GM12878 (cell line): ENCODE results near the gene AGPAT4. TPM values are rescaled to one million over a fixed set of nuclear protein-coding genes. Genes with fewer than 3 reads are reported as not detected.

Source experiments
- ATAC-seq: fragments of 200-7000 bp; cut with Tn5 transposase; 3 replicates; pipeline ENCODE4 v1.9.1; 2020; ENCODE audit warnings: mild to moderate bottlenecking, moderate library complexity
- BruUV-seq: library from RNA; stranded (reverse); fragments of 400-500 nt; replicated peaks from 2 replicates; lab custom pipeline; 2021; lab: Mats Ljungman, UMichigan
- CTCF ChIA-PET: fragments of 300-600 bp; sonication (Branson Sonifier 250); formaldehyde crosslinking; extraction: SDS; loops from one replicate; lab custom pipeline; 2021; ENCODE audit warnings: inconsistent platforms; lab: Yijun Ruan, JAX
- POLR2A ChIA-PET: fragments of 350-600 bp; formaldehyde crosslinking; extraction: SDS; loops from one replicate; lab custom pipeline; 2021; ENCODE audit warnings: inconsistent platforms; lab: Charles Lee
- RAD21 ChIA-PET: fragments of 300-600 bp; sonication (Branson Sonifier 250); formaldehyde crosslinking; loops from one replicate; lab custom pipeline; 2023; ENCODE audit warnings: antibody characterized with exemption; ENCODE audit not compliant: unreplicated experiment; lab: Charles Lee
- SMC1A ChIA-PET: fragments of 300-600 bp; sonication (Branson Sonifier 250); formaldehyde crosslinking; loops from one replicate; lab custom pipeline; 2023; ENCODE audit not compliant: unreplicated experiment, uncharacterized antibody; lab: Charles Lee
- DNase-seq: peaks from one replicate; pipeline ENCODE4 v3.0.0-alpha.2; 2011; ENCODE audit warnings: low read depth, low spot score
- FAIRE-seq: peaks from 3 replicates; lab custom pipeline; 2011; peaks lifted over from hg19 to GRCh38; lab: Jason Lieb, UNC
- H2AFZ ChIP-seq: 2 replicates; pipeline ENCODE4 v1.6.0; 2011; ENCODE audit warnings: low read depth, low read length, control low read depth; ENCODE audit not compliant: control insufficient read depth
- H3K27ac ChIP-seq: 2 replicates; pipeline ENCODE4 v1.5.1; 2011; ENCODE audit warnings: control low read depth; ENCODE audit not compliant: control insufficient read depth, insufficient read depth
- H3K27me3 ChIP-seq, 2 experiments: replicated peaks in 1 of 2; 2 replicates each; pipeline versions ENCODE4 v1.6.0 to v1.6.1; 2011; ENCODE audit warnings: low read length in 1 of 2; ENCODE audit not compliant: control insufficient read depth in 2 of 2, insufficient read depth in 2 of 2
- H3K36me3 ChIP-seq, 2 experiments: 2 replicates each; pipeline ENCODE4 v1.5.1; 2011; ENCODE audit warnings: low read length in 1 of 2; ENCODE audit not compliant: control insufficient read depth in 2 of 2, insufficient read depth in 2 of 2
- H3K4me1 ChIP-seq: 2 replicates; pipeline ENCODE4 v1.6.1; 2011; ENCODE audit warnings: mild to moderate bottlenecking, low read length, moderate library complexity, mixed read lengths; ENCODE audit not compliant: control insufficient read depth, insufficient read depth
- H3K4me2 ChIP-seq: 2 replicates; pipeline ENCODE4 v1.6.0; 2011; ENCODE audit warnings: control low read depth; ENCODE audit not compliant: control insufficient read depth, insufficient read depth
- H3K4me3 ChIP-seq: fragments of 200-600 bp; sonication (generic); 2 replicates; pipeline ENCODE4 v1.5.1; 2016
- H3K79me2 ChIP-seq: 2 replicates; pipeline ENCODE4 v1.6.0; 2011; ENCODE audit warnings: low read length; ENCODE audit not compliant: control insufficient read depth, insufficient read depth
- H3K9ac ChIP-seq: 2 replicates; pipeline ENCODE4 v1.8.0; 2011; ENCODE audit warnings: low read length, control low read depth, mixed read lengths; ENCODE audit not compliant: control insufficient read depth, insufficient read depth
- H3K9me3 ChIP-seq: replicated peaks from 3 replicates; pipeline ENCODE4 v1.5.1; 2011; ENCODE audit warnings: mild to moderate bottlenecking, low read length; ENCODE audit not compliant: control insufficient read depth, insufficient read depth
- H4K20me1 ChIP-seq: 2 replicates; pipeline ENCODE4 v1.6.0; 2011; ENCODE audit not compliant: control insufficient read depth, insufficient read depth
- CHD1 ChIP-seq: IDR thresholded peaks from 2 replicates; pipeline ENCODE4 v1.6.1; 2012; ENCODE audit warnings: low read depth, low read length, improper control_type of control experiment
- NFIC ChIP-seq: IDR thresholded peaks from 2 replicates; pipeline ENCODE4 v1.6.1; 2012; ENCODE audit warnings: low read depth, mild to moderate bottlenecking, inconsistent platforms, low read length, moderate library complexity
- SMAD5 ChIP-seq: IDR thresholded peaks from 2 replicates; pipeline ENCODE4 v1.6.1; 2016; ENCODE audit warnings: antibody characterized with exemption, low read depth
- TBL1XR1 ChIP-seq: IDR thresholded peaks from 2 replicates; pipeline ENCODE4 v1.6.1; 2012; ENCODE audit warnings: low read depth, low read length, improper control_type of control experiment
- TCF12 ChIP-seq: IDR thresholded peaks from 2 replicates; pipeline ENCODE4 v1.6.1; 2011; ENCODE audit warnings: low read depth, mild to moderate bottlenecking, low read length
- in situ Hi-C: fragments of 300-500 bp; cut with MboI; formaldehyde crosslinking; loops from 9 replicates; pipeline ENCODE4 v1.14.3; 2018; ENCODE audit warnings: mixed read lengths
- intact Hi-C: fragments of 100-400 bp; cut with micrococcal nuclease; formaldehyde crosslinking; loops from one replicate; pipeline ENCODE4 v1.14.2; 2022; ENCODE audit not compliant: unreplicated experiment
- polyA plus RNA-seq, 11 experiments: library from polyadenylated mRNA; depleted of rRNA in 4 of 11; unstranded in 6 of 11; stranded (reverse) in 5 of 11; fragments of >200 nt; fragmentation: Nextera tagmentation in 4 of 11; fragmentation: Illumina TruSeq in 1 of 11; extraction: Ambion mirVana in 4 of 11; extraction: Trizol in 1 of 11; gene quantifications; 1 replicate in 1 of 11; 2 replicates in 10 of 11; pipeline versions ENCODE4 v1.2.1 to v1.2.3, GENCODE V29; 2011 to 2016; ENCODE audit warnings: inconsistent platforms in 2 of 11, missing spikeins in 2 of 11, low read depth in 1 of 11
- total RNA-seq, 4 experiments: library from RNA; depleted of rRNA in 3 of 4; stranded (reverse); fragments of >200 nt in 3 of 4; fragmentation: Illumina TruSeq in 1 of 4; extraction: Trizol in 1 of 4; gene quantifications; 2 replicates each; pipeline versions ENCODE4 v1.2.1 to v1.2.3, GENCODE V29; 2013 to 2021
- TF ChIP-seq, protein P1 (sequence below): fragments of 450-650 bp; IDR thresholded peaks from 2 replicates; pipeline ENCODE4 v1.6.1; 2014; ENCODE audit warnings: mild to moderate bottlenecking
- TF ChIP-seq, protein P2 (sequence below): fragments of 450-650 bp; IDR thresholded peaks from 2 replicates; pipeline ENCODE4 v1.6.1; 2017; ENCODE audit warnings: low read depth, mild to moderate bottlenecking, moderate library complexity

The AGPAT4 gene
- total and polyA plus RNA-seq, 10 of the 15 experiments (the other 5 are each of a cell fraction or from before 2014, with no cell fraction given) = 0.34 to 2.2 (median 1.3) TPM

DNA sequence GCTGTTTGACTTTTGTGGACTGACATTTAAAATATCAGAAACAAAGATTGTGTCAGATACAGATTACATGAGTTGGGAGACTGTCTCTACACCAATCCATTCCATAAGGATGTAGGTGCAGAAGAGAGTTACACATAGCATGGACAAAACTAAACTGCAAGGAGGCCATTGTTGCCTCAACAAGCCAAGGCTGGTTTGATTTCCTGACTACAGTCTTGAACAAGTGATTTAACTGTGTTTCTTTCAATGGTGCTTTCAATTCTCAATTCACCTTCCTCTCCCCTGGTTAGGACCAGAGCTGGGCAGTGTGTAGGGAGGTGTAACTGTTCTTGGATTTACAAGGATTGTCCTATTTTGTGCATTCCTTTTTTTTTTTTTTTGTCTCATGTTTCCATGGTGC is 82.2 kb downstream of the AGPAT4 start:
- RAD21 ChIA-PET = interaction anchor here (0.5 kb wide), 1 partner anchor 515 kb away, joined by 3 read pairs; no protein-coding TSS in a partner anchor
- TF ChIP-seq, protein P1, sequence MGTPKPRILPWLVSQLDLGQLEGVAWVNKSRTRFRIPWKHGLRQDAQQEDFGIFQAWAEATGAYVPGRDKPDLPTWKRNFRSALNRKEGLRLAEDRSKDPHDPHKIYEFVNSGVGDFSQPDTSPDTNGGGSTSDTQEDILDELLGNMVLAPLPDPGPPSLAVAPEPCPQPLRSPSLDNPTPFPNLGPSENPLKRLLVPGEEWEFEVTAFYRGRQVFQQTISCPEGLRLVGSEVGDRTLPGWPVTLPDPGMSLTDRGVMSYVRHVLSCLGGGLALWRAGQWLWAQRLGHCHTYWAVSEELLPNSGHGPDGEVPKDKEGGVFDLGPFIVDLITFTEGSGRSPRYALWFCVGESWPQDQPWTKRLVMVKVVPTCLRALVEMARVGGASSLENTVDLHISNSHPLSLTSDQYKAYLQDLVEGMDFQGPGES = no peak
- no peak for TF ChIP-seq NFIC
- TF ChIP-seq, protein P2, sequence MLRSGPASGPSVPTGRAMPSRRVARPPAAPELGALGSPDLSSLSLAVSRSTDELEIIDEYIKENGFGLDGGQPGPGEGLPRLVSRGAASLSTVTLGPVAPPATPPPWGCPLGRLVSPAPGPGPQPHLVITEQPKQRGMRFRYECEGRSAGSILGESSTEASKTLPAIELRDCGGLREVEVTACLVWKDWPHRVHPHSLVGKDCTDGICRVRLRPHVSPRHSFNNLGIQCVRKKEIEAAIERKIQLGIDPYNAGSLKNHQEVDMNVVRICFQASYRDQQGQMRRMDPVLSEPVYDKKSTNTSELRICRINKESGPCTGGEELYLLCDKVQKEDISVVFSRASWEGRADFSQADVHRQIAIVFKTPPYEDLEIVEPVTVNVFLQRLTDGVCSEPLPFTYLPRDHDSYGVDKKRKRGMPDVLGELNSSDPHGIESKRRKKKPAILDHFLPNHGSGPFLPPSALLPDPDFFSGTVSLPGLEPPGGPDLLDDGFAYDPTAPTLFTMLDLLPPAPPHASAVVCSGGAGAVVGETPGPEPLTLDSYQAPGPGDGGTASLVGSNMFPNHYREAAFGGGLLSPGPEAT = no peak
- TF ChIP-seq SMAD5 = no peak
- no peak for TF ChIP-seq CHD1
- TF ChIP-seq TBL1XR1 = no peak
- TF ChIP-seq TCF12 = no peak
- SMC1A ChIA-PET = no interaction called here
- in situ Hi-C loops (no loop called here), intact Hi-C loops (no loop called here)
- DNase-seq (no peak), FAIRE-seq (no peak), ATAC-seq (no peak)
- H3K4me2 ChIP-seq = no peak overlapping the region
- H3K36me3 ChIP-seq = no peaks in the 10 kb centered on the region
- no peak overlapping the region for H3K9ac ChIP-seq
- CTCF ChIA-PET = no interaction called here
- H3K79me2 ChIP-seq = no peaks in the 10 kb centered on the region
- no peaks in the 10 kb centered on the region for H3K27me3 ChIP-seq
- POLR2A ChIA-PET = no interaction called here
- BruUV-seq = no TSS peak
- no peak overlapping the region for H3K27ac ChIP-seq
- no peak overlapping the region for H2AFZ ChIP-seq
- H4K20me1 ChIP-seq = no peaks in the 10 kb centered on the region
- H3K4me3 ChIP-seq = no peak overlapping the region
- peaks cover 2% of the 10 kb centered on the region; the same call in 1 of the 3 replicates for H3K9me3 ChIP-seq
- no peaks in the 10 kb centered on the region for H3K4me1 ChIP-seq
